Measurements from ENCODE around the gene FIGN. TPM values are rescaled to one million over a fixed set of nuclear protein-coding genes. Genes with fewer than 3 reads are reported as not detected.

The FIGN gene
- total and polyA plus RNA-seq, 2 of the 4 experiments (the other 2 are of a cell fraction): 0.77 to 0.90 TPM

- DNase-seq (no peak), ATAC-seq (ENCODE audit: low read depth) (peak; percentile 24; the same call in 1 of the 2 replicates)
- Histone ChIP-seq H4K5ac (ENCODE audit: low read depth, low read length) (no peak overlapping the region), H2AK5ac (ENCODE audit: low read depth, low read length) (no peak overlapping the region), H2BK120ac (ENCODE audit: low read depth, low read length) (no peak overlapping the region), H3K14ac (replicated peaks; ENCODE audit: low read depth, low read length) (no peak overlapping the region), H3K4me3 (ENCODE audit: insufficient read depth, low read depth, low read length) (no peak overlapping the region), H2BK20ac (ENCODE audit: low read depth, low read length) (no peak overlapping the region), H3K79me1 (ENCODE audit: low read depth in 1 of 2, low read length in 2 of 2) (no peaks in the 10 kb centered on the region), H3K36me3 (ENCODE audit: control insufficient read depth, insufficient read depth, low read length) (no peaks in the 10 kb centered on the region), H3K9ac (ENCODE audit: low read depth, low read length) (no peak overlapping the region), H2BK15ac (ENCODE audit: low read depth, low read length) (no peak overlapping the region), H3K27ac (ENCODE audit: insufficient read depth, low read length) (no peak overlapping the region), H3K56ac (ENCODE audit: extremely low read depth, insufficient read depth, low read length) (no peak overlapping the region), H4K20me1 (ENCODE audit: insufficient read depth, low read length) (no peaks in the 10 kb centered on the region), H2AK9ac (replicated peaks; ENCODE audit: low read depth, low read length, poor library complexity) (no peak overlapping the region), H2BK5ac (ENCODE audit: low read depth, low read length, poor library complexity, severe bottlenecking) (no peak overlapping the region), H2AFZ (replicated peaks; ENCODE audit: low read length, poor library complexity) (no peak overlapping the region), H4K91ac (ENCODE audit: insufficient read depth, low read depth, low read length) (no peak overlapping the region), H3K23ac (ENCODE audit: low read depth, low read length) (no peak overlapping the region), H3K27me3 (ENCODE audit: control insufficient read depth, insufficient read depth, low read length) (no peaks in the 10 kb centered on the region), H3K4me2 (ENCODE audit: low read depth, low read length) (no peak overlapping the region), H4K8ac (ENCODE audit: low read depth in 2 of 2, low read length in 2 of 2) (no peak overlapping the region), H3K4ac (ENCODE audit: low read depth, low read length) (no peak overlapping the region), H3K18ac (ENCODE audit: low read depth, low read length) (no peak overlapping the region), H3K9me1 (ENCODE audit: insufficient read depth, low read length) (no peaks in the 10 kb centered on the region), H3K4me1 (ENCODE audit: control insufficient read depth, insufficient read depth, low read length) (no peaks in the 10 kb centered on the region; the same call in none of the 2 replicates), H3K9me3 (ENCODE audit: control insufficient read depth, insufficient read depth, low read length) (no peaks in the 10 kb centered on the region)
- BruUV-seq (replicated peaks): no TSS peak
- intact Hi-C loops (cut with micrococcal nuclease) (no loop called here), in situ Hi-C loops (cut with MboI; ENCODE audit: low sequenced_read_pairs) (no loop called here), dilution Hi-C loops (cut with HindIII; ENCODE audit: low sequenced_read_pairs, unreplicated experiment) (no loop called here)
- TF ChIP-seq RCOR1 (IDR thresholded peaks at IDR 0.05; ENCODE audit: insufficient replicate concordance, low read length): no peak
- no peak for TF ChIP-seq USF2 (IDR thresholded peaks at IDR 0.05; ENCODE audit: low read depth, low read length)
- TF ChIP-seq NFE2L2 (IDR thresholded peaks at IDR 0.05; ENCODE audit: low read depth, low read length): no peak
- TF ChIP-seq FOS (IDR thresholded peaks at IDR 0.05; ENCODE audit: low read depth, low read length): no peak
- no peak for TF ChIP-seq CHD1 (IDR thresholded peaks at IDR 0.05; ENCODE audit: low read depth, low read length)
- TF ChIP-seq MAZ (IDR thresholded peaks at IDR 0.05; ENCODE audit: borderline replicate concordance, low read depth, low read length): no peak
- no peak for TF ChIP-seq MAFK (IDR thresholded peaks at IDR 0.05; ENCODE audit: low read depth, low read length)
- TF ChIP-seq MXI1 (IDR thresholded peaks at IDR 0.05; ENCODE audit: borderline replicate concordance, low read depth, low read length): no peak
- no peak for TF ChIP-seq CTCF (conservative IDR thresholded peaks at IDR 0.05; ENCODE audit: low read depth, low read length)
- CTCF ChIA-PET: no interaction called here
- WGBS, 2 experiments (ENCODE audit: extremely low coverage in 2 of 2, insufficient read length in 1 of 2): no CpG with 5 or more reads among the region's 2 CpGs
- POLR2A ChIA-PET (ENCODE audit: unreplicated experiment): no interaction called here
These were observed 80.1 kb downstream of the FIGN start for GRCh38 chr2:163655667-163656066.

Measured in IMR-90 (cell line).